HG02571 (cell line): ENCODE results near the gene KAZN.

Experiments used
- ATAC-seq: cut with Tn5 transposase; IDR thresholded peaks from one replicate; pipeline ENCODE4 v1.9.1; 2021; ENCODE audit warnings: mild to moderate bottlenecking, moderate library complexity; ENCODE audit not compliant: unreplicated experiment

KAZN gene

GRCh38 chr1:14706631-14707030, 108.1 kb downstream of the KAZN start:
- no peak for ATAC-seq

- no peak for ATAC-seq
These were observed 109.3 kb downstream of the KAZN start for GRCh38 chr1:14707531-14708445.

- ATAC-seq = no peak
These were observed 111.8 kb downstream of the KAZN start for GRCh38 chr1:14710331-14710730.

GRCh38 chr1:14712136-14712535, 113.7 kb downstream of the KAZN start:
- ATAC-seq = no peak

GRCh38 chr1:14713077-14713476, 114.6 kb downstream of the KAZN start:
- ATAC-seq = no peak

- ATAC-seq = no peak
These were observed 116.8 kb downstream of the KAZN start for GRCh38 chr1:14715266-14715665.

GRCh38 chr1:14715802-14716201, 117.3 kb downstream of the KAZN start:
- ATAC-seq = no peak

GRCh38 chr1:14716474-14716873, 118.0 kb downstream of the KAZN start:
- no peak for ATAC-seq

GRCh38 chr1:14718476-14718875, 120.0 kb downstream of the KAZN start:
- no peak for ATAC-seq

- no peak for ATAC-seq
These were observed 124.9 kb downstream of the KAZN start for GRCh38 chr1:14723401-14723800.

- ATAC-seq = no peak
These were observed 125.8 kb downstream of the KAZN start for GRCh38 chr1:14724246-14724645.

- ATAC-seq = no peak
These were observed 126.2 kb downstream of the KAZN start for GRCh38 chr1:14724678-14725077.

GRCh38 chr1:14725238-14725637, 126.8 kb downstream of the KAZN start:
- ATAC-seq = no peak

GRCh38 chr1:14725695-14726094, 127.2 kb downstream of the KAZN start:
- ATAC-seq = no peak

- no peak for ATAC-seq
These were observed 128.1 kb downstream of the KAZN start for GRCh38 chr1:14726606-14727005.

- ATAC-seq = no peak
These were observed 130.0 kb downstream of the KAZN start for GRCh38 chr1:14728516-14728915.

GRCh38 chr1:14732728-14733047, 134.2 kb downstream of the KAZN start:
- ATAC-seq = no peak

- ATAC-seq = no peak
These were observed 134.7 kb downstream of the KAZN start for GRCh38 chr1:14733048-14733778.

- no peak for ATAC-seq
These were observed 135.3 kb downstream of the KAZN start for GRCh38 chr1:14733779-14734140.

GRCh38 chr1:14735841-14736240, 137.4 kb downstream of the KAZN start:
- ATAC-seq = no peak

GRCh38 chr1:14737561-14738094, 139.1 kb downstream of the KAZN start:
- ATAC-seq = no peak

GRCh38 chr1:14738235-14738634, 139.8 kb downstream of the KAZN start:
- no peak for ATAC-seq
